ENCODE data around the gene PHLDB3.
"Not testable (repeated sequence)": the region's sequence is repeated elsewhere in the genome, so short reads cannot be mapped to it uniquely, and the experiment has no call there.

The PHLDB3 gene

DNA sequence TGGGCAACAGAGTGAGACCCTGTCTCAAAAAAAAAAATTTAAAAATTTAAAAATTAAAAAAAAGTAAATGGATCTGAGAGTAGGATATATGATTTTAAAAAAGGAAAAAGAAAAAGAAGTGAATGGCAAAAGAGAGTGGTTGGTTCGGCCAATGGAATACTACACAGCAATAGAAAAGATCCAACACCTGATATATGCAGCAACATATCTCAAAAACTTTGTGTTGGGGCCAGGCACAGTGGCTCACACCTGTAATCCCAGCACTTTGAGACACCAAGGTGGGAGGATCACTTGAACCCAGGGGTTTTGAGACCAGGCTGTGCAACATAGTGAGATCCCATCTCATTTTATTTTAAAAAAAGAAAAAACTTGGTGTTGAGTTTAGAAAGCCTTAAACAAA lies 37.8 kb downstream of the PHLDB3 start:
- DNase-seq, result no peak

DNA sequence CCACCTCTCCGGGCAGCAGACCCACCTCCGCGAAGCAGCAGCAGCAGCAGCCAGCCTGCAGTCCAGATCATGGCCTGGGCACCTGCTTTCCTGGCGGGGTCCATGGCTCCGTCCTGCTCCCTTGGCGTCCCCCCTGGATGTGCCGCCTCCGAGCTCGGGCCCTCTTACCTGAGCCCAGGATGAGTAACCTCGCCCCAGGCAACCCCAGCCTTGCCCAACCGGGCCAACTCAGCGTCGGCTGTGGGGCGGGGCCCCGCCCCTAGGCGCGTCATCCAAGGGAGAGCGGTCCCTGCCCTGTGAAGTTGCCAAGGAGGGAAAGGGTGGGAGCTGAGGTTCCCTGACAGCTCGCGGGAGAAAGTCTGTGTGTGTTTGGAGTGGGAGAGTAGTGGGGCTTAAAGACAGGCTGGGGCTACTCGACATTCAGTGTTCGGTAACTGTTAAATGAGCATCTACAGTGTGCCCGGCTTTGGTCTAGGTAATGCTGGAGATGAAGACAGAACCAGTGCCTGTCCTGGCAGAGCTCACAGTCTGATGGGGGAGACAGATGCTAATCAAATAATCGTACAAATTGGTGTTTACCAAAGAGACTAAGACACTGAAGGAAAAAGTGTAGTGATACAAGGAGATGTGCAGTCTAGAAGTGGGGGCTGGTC lies 39.0 kb downstream of the PHLDB3 start, which contains the start of gene LYPD3:
LYPD3 (minus strand) TSS at position 141 of the 653 bp plus-strand sequence; CDS start at position 104, 37 bp downstream.
- DNase-seq, result peak; percentile 62

DNA sequence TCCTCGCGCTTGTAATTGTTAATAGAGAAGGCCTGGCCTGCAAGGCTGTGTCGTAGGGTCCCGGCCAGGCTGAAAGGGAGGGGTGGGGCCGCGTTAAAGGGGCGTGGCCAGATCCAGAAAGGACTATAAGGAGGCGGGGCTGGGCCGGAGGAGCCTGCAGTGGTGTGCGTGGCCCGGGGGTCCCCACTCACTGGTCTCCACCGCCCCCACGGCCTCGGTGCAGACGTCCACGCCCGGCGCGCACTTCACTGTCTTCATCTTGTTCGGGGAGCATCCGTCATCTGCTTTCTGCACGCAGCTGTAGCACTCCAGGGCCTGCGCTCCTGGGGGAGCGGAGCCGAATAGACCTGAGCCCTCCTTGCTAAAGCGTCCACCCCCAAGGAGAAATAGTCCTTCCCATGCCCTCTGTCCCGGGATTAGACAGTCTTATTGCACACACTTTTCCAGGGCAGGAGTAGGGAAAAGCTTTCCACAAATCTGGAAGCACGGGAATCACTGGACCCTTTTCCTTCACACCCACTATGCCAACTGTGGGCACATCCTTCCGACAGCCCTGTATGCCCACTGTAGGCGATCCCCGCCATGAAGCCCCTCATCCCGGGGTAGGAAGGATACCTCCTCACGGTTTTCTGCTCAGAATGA lies 40.3 kb downstream of the PHLDB3 start:
- peak; percentile 89 for DNase-seq

DNA sequence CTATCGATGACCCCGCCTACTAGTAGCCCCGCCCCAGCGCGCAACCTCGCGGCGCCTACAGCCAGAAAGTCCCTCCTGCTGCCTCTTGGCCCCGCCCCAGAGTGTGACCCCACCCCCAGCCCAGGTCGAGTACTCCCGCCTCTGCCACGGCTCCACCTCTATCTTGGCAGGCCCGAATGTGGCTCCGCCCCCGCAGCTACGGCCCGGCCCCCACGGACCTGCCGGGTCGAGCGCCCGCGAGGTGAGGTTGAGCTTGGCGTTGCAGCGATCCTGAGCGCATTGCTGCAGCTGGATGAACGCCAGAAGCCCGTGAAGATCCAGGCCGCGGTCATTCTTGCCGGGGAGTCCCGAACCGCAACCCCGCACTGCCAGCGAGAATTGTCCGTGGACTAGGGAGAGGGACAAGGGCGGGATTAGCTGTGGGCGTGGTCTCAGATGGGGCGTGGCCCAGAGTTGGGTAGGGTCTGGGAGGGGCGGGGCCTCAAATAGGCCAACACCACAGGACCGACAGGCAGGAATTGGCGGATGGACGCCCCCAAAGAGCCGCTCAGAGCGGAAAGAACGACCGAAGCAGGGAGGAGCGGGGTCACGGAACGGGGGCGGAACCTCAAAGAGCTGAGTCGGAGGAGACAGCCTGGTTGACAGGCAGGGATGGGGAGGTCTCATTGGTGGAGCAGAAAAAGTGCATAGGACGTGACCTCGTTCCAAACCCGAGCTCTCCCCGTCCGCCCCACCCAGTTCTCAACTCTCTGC lies 41.0 kb downstream of the PHLDB3 start:
- peak; percentile 99 for DNase-seq

DNA sequence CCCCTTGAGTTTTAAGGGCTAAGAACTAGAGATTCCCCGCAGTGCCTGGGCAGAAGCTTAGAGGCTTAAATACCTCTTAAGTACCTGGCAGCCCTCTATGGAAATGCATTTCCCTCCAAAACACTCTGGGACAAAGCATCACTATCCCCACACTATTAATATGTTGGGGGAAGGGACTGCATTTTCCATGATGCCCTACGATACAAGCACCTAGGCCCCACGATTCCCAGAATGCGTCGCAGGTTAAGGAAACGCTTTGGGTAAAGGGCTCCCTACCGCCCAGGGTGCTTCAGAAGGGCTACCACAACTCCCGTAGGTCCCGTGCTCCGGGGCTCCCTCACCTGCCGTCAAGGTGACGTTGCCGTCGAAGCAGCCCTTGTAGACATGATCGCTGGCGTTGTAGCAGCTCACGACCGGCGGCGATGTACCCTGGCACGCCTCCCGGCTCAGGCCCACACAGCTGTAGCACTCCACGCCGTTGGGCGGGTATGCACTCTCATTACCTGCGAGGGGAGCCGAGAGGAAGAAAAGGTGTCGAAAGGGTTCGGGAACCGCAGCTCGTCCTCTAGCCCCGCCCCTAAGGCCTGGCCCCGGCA lies 41.7 kb downstream of the PHLDB3 start:
- DNase-seq, result no peak

DNA sequence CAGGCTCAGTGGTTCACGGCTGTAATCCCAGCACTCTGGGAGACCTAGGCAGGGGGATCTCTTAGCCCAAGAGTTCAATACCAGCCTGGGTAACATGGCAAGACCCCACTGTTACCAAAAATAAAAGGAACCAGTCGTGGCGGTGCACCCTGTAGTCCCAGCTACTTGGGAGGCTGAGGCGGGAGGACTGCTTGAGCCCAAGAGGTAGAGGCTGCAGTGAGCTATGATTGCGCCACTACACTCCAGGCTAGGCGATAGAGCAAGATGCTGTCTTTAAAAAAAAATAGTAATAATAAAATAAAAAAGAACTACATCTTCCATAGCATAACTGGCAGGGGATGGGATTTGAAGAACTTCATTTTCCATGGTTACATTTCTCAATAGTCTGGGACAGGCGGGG lies 42.2 kb downstream of the PHLDB3 start:
- DNase-seq, result no peak

DNA sequence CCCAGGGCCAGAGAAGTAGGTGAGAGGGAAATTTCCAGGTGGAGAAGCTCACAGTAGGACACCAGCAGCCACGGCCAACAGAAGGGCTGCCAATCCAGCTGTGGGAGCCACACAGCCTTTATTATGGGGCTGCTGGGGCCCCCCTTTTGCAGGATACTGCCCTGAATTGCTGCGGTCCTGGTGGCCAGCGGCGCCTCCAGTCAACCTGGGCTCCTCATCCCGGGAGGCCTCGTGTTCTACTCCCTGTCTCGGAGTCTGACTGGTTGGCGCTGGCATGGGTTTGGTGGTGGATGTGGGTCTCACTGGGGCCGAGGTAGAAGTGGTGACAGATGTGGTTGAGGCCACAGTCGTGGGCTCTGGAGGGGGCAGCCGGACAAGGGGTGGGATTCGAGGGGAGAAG lies 43.2 kb downstream of the PHLDB3 start:
- no peak for DNase-seq

DNA sequence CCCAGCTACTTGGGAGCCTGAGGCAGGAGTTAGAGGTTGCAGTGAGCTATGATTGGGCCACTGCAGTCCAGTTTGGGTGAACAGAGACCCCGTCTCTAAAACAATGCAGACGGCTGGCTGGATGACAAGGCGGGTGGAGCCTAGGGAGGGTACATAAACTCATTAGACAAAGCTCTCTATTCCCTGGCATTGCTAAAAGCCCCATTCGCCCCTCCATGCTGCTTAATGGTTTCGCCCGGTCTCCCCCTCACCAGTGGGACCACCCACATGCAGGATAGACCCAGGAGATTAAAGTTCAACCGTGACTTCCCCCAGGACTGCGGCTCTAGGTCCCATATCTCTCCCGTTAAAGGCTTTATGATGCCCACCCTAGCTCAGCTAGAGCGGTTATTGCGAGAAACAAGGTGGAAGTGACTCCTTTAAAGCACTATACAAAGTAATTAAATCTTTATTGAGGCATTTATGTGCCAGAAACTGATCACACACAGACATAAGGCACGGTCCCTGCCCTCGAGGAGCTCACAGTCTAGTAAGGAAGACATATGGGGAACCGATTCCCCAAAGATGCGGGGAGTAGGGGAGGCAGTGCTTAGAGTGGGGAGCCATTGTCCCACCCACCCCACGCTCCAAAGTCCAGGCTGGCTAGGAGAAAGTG lies 44.1 kb downstream of the PHLDB3 start:
- no peak for DNase-seq

DNA sequence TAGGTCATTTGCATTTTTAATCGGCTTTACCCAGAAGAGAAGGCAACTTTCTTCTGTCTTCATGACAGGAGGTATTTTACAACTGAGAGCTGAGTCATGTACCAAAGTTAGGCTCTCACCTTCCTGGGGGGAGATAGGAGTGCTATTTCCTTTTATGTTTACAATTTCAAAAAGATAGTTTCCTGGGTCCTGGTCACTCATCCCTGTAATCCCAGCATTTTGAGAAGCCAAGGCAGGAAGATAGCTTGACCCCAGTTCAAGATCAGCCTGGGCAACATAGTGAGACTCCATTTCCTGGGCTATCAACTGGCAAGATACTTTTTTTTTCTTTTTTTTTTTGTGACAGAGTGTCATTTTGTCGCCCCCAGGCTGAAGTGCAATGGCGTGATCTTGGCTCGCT lies 46.7 kb downstream of the PHLDB3 start:
- DNase-seq, result no peak

DNA sequence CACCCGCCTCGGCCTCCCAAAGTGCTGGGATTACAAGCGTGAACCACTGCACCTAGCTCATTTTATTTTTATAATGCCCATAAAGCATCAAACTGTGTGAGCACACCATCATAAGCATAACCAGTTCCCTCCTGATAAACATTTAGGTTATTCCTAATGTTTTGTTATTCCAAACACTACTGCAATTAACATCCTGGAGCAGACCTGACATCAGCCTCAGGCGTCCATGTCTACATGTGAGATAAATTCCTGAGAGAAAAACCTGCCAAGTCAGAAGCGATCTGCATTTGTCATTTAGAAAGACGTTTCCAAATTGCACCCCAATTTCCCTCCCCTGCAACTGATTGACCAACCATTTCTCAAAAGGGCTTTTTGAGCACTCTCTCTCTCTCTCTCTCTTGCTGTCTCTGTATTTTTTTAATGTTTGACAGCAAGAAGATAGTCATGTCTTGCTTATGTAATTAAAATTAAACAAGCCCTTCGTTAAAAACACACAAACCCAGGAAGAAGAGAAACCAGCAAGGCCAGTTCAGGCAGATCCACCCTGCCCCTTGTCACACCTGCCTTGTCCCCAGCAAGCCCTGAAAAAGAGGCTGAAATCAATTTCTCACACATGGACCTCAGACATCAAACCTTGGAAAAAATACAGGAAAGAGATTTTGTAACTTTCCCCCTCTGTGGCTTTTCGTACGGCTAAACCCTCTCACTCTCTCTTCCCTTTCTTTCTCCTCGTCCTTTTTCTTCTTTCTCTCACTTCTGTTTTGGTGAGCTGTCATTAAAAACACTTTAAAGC lies 49.0 kb downstream of the PHLDB3 start:
- no peak for DNase-seq

DNA sequence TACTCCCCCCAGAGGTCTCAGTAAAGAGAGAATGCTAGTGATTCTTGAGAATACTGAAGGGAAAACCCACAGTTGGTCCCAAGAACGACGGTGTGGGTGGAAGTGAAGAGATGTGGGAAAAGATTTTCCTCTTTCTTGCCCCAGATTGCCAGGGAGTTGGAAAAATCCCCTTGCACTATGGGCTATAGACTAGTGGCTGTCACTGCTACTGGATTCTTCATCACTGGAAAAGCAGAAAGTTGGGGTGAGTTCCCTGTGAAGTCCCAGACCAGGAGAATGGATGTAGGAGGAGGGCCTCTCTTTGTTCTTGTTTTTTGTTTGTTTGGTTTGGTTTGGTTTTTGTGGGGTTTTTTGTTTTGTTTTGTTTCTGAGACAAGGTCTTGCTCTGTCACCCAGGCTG lies 50.5 kb downstream of the PHLDB3 start:
- DNase-seq, result no peak

DNA sequence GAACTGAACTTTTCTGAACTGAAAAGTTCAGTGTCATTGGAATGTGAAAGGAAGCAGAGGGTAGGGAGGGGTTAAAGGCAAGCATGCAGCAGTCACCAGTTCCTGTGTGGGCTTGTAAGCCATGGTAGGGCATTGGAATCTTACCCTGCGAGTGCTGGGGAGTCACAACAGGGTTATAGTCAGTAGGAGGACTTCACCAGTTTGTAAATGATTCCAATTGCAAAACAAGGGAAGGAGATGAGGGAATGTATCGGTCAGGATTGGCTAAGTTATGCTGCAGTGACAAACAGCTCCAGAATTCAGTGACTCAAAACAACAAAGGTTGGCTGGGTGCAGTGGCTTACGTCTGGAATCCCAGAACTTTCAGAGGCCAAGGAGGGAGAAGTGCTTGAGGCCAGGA lies 52.0 kb downstream of the PHLDB3 start:
- no peak for DNase-seq

DNA sequence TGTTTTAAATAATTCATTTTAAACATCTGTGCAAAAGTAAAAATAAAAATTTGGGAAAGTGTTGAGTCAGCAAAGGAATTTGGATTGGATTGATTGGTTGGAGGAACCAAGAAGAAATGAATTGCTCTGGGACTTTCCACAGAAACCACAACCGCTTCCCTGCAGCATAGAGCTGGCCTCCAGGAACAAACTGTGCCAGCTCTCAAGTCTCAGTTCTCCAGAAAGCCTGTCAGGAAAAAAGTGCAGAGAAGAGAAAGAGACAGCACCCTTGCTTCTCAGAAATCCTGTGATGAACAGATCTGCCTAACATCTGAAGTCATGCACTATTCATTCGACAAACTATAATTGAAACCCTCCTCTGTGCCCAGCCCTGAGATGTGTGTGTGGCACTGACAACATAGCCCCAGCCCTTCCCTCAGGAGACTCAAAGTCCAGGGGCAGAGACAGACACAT lies 54.0 kb downstream of the PHLDB3 start:
- DNase-seq, result no peak

DNA sequence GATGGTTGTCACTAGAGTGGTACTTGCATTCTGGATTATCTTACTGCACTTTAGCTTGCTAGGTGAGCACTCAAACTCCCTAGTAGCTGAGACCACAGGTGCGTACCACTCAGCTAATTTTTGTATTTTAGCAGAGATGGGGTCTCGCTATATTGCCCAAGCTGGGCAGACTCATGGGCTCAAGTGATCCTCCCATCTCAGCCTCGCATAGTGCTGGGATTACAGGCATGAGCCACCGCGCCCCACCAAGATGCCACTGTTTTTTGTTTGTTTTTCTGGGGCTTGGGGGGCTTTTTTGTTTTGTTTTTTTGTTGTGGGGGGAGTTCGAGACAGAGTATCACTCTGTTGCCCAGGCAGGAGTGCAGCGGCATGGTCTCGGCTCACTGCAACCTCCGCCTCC lies 56.9 kb downstream of the PHLDB3 start:
- DNase-seq, result no peak

DNA sequence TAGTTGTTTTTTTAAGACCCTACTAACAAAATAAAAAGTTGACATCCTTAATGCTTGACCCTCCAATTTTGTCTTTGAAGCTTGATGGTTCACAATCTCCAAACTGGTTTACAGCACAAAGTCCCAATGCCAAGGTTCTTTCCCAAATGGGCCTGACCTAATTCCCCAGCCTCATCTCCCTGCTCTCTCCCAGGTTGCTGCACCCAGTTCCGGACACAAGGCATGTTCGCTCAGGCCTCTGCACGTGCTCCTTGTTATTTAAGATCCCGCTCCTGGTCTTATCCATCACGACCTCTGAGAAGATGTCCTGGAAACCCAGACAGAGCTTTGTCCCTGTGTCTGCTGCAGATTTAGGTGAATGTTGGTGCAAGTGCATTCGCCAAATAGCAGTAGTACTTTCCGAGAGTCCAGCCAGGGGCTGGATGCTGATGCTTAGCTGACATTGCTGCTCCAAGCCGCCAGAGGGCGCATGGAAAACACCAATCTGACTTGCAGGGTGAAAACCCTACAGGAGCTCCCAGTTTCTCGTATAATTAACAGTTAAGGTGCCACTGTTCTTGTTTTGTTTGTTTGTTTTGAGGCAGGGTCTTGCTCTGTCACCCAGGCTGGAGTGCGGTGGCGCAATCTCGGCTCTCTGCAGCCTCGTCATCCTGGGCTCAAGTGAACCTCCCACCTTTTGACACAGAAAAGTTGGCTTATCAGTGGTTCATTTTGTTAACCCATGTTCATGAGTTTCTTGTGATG lies 57.6 kb downstream of the PHLDB3 start:
- peak; percentile 88 for DNase-seq

DNA sequence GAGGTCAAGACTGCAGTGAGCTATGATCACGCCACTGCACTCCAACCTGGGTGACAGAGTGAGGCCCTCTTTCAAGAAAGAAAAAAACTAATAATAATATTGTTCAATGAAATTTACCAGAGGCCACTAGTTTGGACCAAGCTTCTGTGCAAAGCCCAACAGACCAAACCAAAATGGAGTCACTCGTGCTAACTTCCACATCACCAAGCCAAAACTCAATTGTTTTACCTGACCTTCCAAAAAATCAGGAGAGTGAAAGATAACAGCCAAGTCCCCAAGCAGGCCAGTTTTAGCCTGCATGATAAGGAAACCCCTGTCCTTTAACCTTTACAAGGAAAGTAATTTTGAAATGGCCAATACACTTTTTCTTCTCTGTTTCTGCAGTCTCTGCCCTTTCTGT lies 59.1 kb downstream of the PHLDB3 start:
- no peak for DNase-seq

DNA sequence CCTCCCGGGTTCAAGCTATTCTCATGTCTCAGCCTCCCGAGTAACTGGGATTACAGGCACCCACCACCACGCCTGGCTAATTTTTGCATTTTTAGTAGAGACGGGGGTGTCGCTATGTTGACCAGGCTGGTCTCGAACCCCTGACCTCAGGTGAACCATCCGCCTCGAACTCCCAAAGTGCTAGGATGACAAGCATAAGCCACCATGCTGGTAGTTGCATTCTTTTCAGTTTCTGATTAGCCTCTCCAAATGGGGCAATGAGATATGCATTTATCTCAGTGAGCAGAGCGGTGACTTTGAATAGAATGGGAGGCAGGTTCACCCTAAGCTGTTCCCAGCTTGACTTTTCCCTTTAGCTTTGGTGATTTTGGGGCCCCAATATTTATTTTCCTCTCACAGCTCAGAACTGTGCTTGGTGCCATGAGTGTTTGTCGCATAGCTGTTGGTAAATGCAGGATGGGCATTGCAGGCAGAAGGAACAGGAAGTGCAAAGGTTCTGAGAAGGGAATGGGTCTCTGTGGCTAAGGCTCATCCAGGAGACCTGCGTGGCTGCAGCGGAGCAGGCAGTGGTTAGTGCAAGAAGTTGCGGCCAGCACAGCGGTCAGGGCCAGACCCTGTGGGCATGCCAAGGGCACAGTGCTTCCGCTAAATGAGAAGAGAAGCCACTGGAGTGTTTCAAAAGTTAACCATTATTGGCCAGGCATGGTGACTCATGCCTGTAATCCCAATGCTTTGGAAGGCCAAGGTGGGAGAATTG lies 59.8 kb downstream of the PHLDB3 start:
- no peak for DNase-seq

DNA sequence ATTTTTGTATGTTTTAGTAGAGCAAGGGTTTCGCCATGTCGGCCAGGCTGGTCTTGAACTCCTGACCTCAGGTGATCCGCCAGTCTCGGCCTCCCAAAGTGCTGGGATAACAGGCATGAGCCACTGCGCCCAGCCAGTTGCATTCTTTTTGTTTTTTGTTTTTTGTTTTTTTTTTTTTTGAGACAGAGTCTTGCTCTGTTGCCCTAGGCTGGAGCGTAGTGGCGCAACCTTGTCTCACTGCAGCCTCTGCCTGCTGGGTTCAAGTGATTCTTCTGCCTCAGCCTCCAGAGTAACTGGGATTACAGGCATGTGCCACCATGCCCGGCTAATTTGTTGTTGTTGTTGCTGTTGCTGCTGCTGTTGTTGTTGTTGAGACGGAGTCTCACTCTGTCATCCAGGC lies 60.5 kb downstream of the PHLDB3 start:
- DNase-seq, result not testable (repeated sequence)

DNA sequence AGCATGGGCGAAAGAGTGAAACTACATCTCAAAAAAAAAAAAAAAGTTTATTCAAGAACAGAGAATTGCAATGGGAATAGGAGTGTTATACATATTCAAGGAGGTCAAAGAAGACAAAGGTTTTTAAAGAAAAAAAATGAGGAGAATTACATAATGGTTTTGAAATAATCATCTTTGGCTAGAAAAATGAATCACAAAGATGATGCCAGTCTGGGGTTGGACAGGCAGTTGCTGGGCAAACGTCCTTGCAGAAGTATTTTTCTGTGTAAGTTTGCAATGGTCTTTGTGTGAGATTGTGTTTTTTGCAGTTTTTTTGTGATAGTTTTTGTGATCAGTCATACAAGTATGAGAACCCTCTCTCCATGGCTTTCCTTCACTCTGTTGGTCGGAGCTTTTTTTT lies 62.8 kb downstream of the PHLDB3 start:
- no peak for DNase-seq

DNA sequence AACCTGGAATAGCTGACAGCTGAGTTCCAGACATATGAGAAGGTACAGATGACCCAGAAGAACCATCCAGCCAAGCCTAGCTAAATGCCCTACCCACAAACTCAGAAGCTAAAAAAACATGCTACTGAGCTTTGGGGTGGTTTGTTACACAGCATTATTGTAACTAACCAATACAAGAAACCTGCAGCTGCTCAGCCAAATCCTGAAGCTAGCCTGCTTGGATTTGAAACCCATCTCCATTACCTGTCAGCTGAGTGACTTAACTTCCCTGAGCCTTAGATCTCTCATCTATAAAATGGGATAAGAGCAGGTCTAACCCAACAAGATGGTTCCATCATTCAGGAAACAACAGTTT lies 64.9 kb downstream of the PHLDB3 start:
- no peak for DNase-seq
